NCI-H1694 (cell line): ENCODE data around the gene ABCC8.

Experiments
- DNase-seq: peaks from one replicate; lab custom pipeline; 2025; lab: John Stamatoyannopoulos, UW

ABCC8 gene

GRCh38 chr11:17403980-17404759 lies 72.5 kb downstream of the ABCC8 start:
- DNase-seq = no peak

GRCh38 chr11:17402486-17402885 lies 74.2 kb downstream of the ABCC8 start:
- DNase-seq = no peak

- DNase-seq = no peak
Measured at GRCh38 chr11:17401841-17402240, 74.8 kb downstream of the ABCC8 start.

GRCh38 chr11:17401316-17401715 lies 75.3 kb downstream of the ABCC8 start:
- DNase-seq = no peak

GRCh38 chr11:17400048-17400775 lies 76.4 kb downstream of the ABCC8 start:
- DNase-seq = no peak

GRCh38 chr11:17399236-17399635 lies 77.4 kb downstream of the ABCC8 start:
- no peak for DNase-seq

- DNase-seq = no peak
Measured at GRCh38 chr11:17397311-17398002, 79.2 kb downstream of the ABCC8 start.

GRCh38 chr11:17396598-17397310 lies 79.9 kb downstream of the ABCC8 start:
- DNase-seq = no peak

GRCh38 chr11:17395978-17396377 lies 80.7 kb downstream of the ABCC8 start:
- DNase-seq = no peak

- DNase-seq = no peak
Measured at GRCh38 chr11:17395554-17395961, 81.1 kb downstream of the ABCC8 start.

GRCh38 chr11:17394743-17395390 lies 81.8 kb downstream of the ABCC8 start:
- no peak for DNase-seq

- DNase-seq = no peak
Measured at GRCh38 chr11:17393472-17393871, 83.2 kb downstream of the ABCC8 start.

- DNase-seq = no peak
Measured at GRCh38 chr11:17392872-17393271, 83.8 kb downstream of the ABCC8 start.

GRCh38 chr11:17391493-17392355 lies 84.9 kb downstream of the ABCC8 start:
- DNase-seq = no peak

- no peak for DNase-seq
Measured at GRCh38 chr11:17389957-17390649, 86.5 kb downstream of the ABCC8 start.

GRCh38 chr11:17389211-17389956 lies 87.3 kb downstream of the ABCC8 start:
- DNase-seq = peak; percentile 37

- no peak for DNase-seq
Measured at GRCh38 chr11:17388609-17389210, 87.9 kb downstream of the ABCC8 start, which contains the start of gene KCNJ11. KCNJ11 (minus strand) TSS chr11:17388659; CDS start chr11:17388091, 568 bp downstream.

GRCh38 chr11:17387811-17388210 lies 88.8 kb downstream of the ABCC8 start:
- no peak for DNase-seq

- DNase-seq = no peak
Measured at GRCh38 chr11:17387254-17387653, 89.4 kb downstream of the ABCC8 start.
